Ovary (tissue), 9 donors: Measurements from ENCODE around the gene FAM117A. TPM values are rescaled to one million over a fixed set of nuclear protein-coding genes. Genes with fewer than 3 reads are reported as not detected.

Experiments
- DNase-seq, 5 donors: peaks; one replicate each; pipeline ENCODE4 v3.0.0-alpha.2; 2019 to 2020
- H3K27ac ChIP-seq, 2 donors: fragments of 200-600 bp; one replicate each; pipeline versions ENCODE4 v1.5.1 to v1.8.0; 2019 to 2022
- H3K27me3 ChIP-seq: fragments of 200-600 bp; one replicate; pipeline ENCODE4 v1.8.0; 2022
- H3K36me3 ChIP-seq: fragments of 200-600 bp; sonication (generic); one replicate; pipeline ENCODE4 v1.5.1; 2019
- H3K4me1 ChIP-seq: one replicate; pipeline ENCODE4 v1.8.1; 2013; ENCODE audit warnings: mild to moderate bottlenecking, moderate library complexity; ENCODE audit not compliant: insufficient read depth
- H3K4me3 ChIP-seq: fragments of 200-600 bp; sonication (generic); one replicate; pipeline ENCODE4 v1.5.1; 2017
- H3K9me3 ChIP-seq, 2 donors: fragments of 200-600 bp in 1 of 2; sonication (generic) in 1 of 2; one replicate each; pipeline versions ENCODE4 v1.5.1 to v1.8.1; 2013 to 2019; ENCODE audit warnings: mild to moderate bottlenecking in 1 of 2, moderate library complexity in 1 of 2
- POLR2A ChIP-seq: fragments of 450-650 bp; IDR thresholded peaks from one replicate; pipeline ENCODE4 v1.6.1; 2017; ENCODE audit warnings: antibody characterized with exemption, mild to moderate bottlenecking, moderate library complexity
- WGBS, 3 donors: extraction: QIAGEN DNeasy Blood & Tissue Kit in 1 of 3; methylation state at CpG; one replicate each; pipeline versions ENCODE4 v1.1.5 to v1.1.7; 2013 to 2017; 5-methylcytosine and 5-hydroxymethylcytosine counted together
- intact Hi-C, 4 donors: fragments of 100-400 bp; cut with DNase I; formaldehyde crosslinking; loops; one replicate each; pipeline versions ENCODE4 v1.11.0 to v1.15.1; 2022 to 2023
- polyA plus RNA-seq, 2 donors: library from polyadenylated mRNA; stranded (reverse); fragments of 200-250 nt in 1 of 2; fragments of 350-450 nt in 1 of 2; fragmentation: Illumina TruSeq in 1 of 2; extraction: RNeasy Lipid Tissue Mini Kit (QIAGEN cat#74804) in 1 of 2; gene quantifications; one replicate each; pipeline ENCODE4 v1.2.3, GENCODE V29; 2013 to 2014
- total RNA-seq, 7 donors: library from RNA; depleted of rRNA in 2 of 7; stranded (reverse); fragments of >200 nt in 2 of 7; fragmentation: NEBNext Ultra II Directional in 3 of 7; extraction: Animal tissue kit (Norgen Biotek cat#: 25700) in 3 of 7; gene quantifications; one replicate each; pipeline versions ENCODE4 v1.1.0 to v1.2.4, GENCODE V29; 2016 to 2023
- TF ChIP-seq, protein P1 (sequence below), 3 donors: fragments of 450-650 bp in 2 of 3; fragments of 200-600 bp in 1 of 3; IDR thresholded peaks; one replicate each; pipeline versions ENCODE4 v1.5.1 to v1.8.0; 2016 to 2022; ENCODE audit warnings: antibody characterized with exemption in 3 of 3, mild to moderate bottlenecking in 1 of 3
- donor health status: DM: no; HTN: no; CAD: no; lungs with moderate emphysema.
- donor health status: DM: no; HTN: no; CAD: no.
- donor health status: Bipolar disorder and iron deficiency.
- donor health status: DM: yes; HTN: yes; CAD: no.
- donor health status: DM: no; HTN: no; CAD: no.
- donor health status: DM: yes; HTN: yes; CAD: no.

Gene FAM117A
- total and polyA plus RNA-seq, 9 donors = 15.0 to 30.4 (median 19.0) TPM

DNA sequence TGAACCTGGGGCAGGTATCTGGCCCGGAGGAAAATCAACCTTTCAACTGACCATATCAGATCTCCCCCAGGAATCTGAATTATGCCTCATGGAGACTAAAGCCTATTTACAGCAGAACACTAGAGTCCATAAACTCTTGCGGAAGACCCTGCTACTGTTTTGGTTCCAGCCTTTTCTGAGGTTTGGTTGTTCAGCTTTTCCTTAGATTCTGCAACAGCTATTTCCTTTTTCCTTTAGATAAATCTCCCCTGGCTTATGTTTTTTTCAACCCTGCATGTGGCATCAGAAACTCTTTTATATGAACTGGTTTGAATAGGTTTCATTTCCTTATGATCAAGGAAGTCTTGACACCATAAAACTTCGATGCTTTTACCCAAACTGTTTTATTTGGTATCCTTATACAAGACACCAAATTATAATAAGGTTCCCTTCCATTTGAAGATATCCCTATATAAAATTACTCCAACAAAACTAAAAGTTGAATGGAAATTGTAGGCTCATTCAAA is 99.2 kb downstream of the FAM117A start:
- intact Hi-C loops = no loop called here
- WGBS, 3 donors = 86 to 94% (median 91%) methylated on average over 3 of the region's 3 CpGs
- Histone ChIP-seq H3K4me3 (no peak overlapping the region), H3K36me3 (no peaks in the 10 kb centered on the region), H3K27me3 (no peaks in the 10 kb centered on the region), H3K9me3 (no peaks in the 10 kb centered on the region), H3K4me1 (no peaks in the 10 kb centered on the region), H3K27ac (no peak overlapping the region)
- TF ChIP-seq, protein P1, sequence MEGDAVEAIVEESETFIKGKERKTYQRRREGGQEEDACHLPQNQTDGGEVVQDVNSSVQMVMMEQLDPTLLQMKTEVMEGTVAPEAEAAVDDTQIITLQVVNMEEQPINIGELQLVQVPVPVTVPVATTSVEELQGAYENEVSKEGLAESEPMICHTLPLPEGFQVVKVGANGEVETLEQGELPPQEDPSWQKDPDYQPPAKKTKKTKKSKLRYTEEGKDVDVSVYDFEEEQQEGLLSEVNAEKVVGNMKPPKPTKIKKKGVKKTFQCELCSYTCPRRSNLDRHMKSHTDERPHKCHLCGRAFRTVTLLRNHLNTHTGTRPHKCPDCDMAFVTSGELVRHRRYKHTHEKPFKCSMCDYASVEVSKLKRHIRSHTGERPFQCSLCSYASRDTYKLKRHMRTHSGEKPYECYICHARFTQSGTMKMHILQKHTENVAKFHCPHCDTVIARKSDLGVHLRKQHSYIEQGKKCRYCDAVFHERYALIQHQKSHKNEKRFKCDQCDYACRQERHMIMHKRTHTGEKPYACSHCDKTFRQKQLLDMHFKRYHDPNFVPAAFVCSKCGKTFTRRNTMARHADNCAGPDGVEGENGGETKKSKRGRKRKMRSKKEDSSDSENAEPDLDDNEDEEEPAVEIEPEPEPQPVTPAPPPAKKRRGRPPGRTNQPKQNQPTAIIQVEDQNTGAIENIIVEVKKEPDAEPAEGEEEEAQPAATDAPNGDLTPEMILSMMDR (IDR thresholded peaks at IDR 0.05) = no peak
- no peak for TF ChIP-seq POLR2A
- DNase-seq = no peak

Other genes starting within 250 kb of the FAM117A start
- 10 to 100 TPM in 4 of 7 donors, 1 to 10 TPM in 3; 1.2 to 26.0 (median 10.7) TPM for gene NXPH3, start 188.3 kb downstream of the FAM117A start, total RNA-seq
- gene NXPH3, start 188.3 kb downstream of the FAM117A start, polyA plus RNA-seq = 10 to 100 TPM in 1 of 2 donors, 1 to 10 TPM in 1; 7.1 to 16.6 TPM
- gene SPOP, start 86.0 kb downstream of the FAM117A start, total RNA-seq = 10 to 100 TPM; 47.9 to 87.3 (median 76.1) TPM
- 10 to 100 TPM; 44.5 to 75.4 TPM for gene SPOP, start 86.0 kb downstream of the FAM117A start, polyA plus RNA-seq
- 10 to 100 TPM; 22.9 to 53.3 (median 28.8) TPM for gene SLC35B1, start 56.2 kb downstream of the FAM117A start, total RNA-seq
- gene SLC35B1, start 56.2 kb downstream of the FAM117A start, polyA plus RNA-seq = 10 to 100 TPM; 20.9 to 41.0 TPM
- gene KAT7, start 24.6 kb upstream of the FAM117A start, total RNA-seq = 10 to 100 TPM; 23.4 to 76.6 (median 62.8) TPM
- gene KAT7, start 24.6 kb upstream of the FAM117A start, polyA plus RNA-seq = 10 to 100 TPM; 18.4 to 69.8 TPM
- gene TAC4, start 83.9 kb upstream of the FAM117A start, total RNA-seq = not detected
- gene TAC4, start 83.9 kb upstream of the FAM117A start, polyA plus RNA-seq = not detected
- gene DLX4, start 205.1 kb upstream of the FAM117A start, total RNA-seq = under 1 TPM in 1 of 7 donors, not detected in 6; 0.10 TPM
- gene DLX4, start 205.1 kb upstream of the FAM117A start, polyA plus RNA-seq = not detected
- gene DLX3, start 231.1 kb upstream of the FAM117A start, total RNA-seq = 1 to 10 TPM in 1 of 7 donors, under 1 TPM in 5, not detected in 1; 0.11 to 1.3 (median 0.41) TPM
- gene DLX3, start 231.1 kb upstream of the FAM117A start, polyA plus RNA-seq = under 1 TPM; 0.10 to 0.23 TPM